Measurements from ENCODE around the gene EXOSC1.
"Not testable (repeated sequence)": the region's sequence is repeated elsewhere in the genome, so short reads cannot be mapped to it uniquely, and the experiment has no call there.

GRCh38 chr10:97479410-97479809 lies 33.6 kb upstream of the EXOSC1 start:
- TF ChIP-seq, protein P1, sequence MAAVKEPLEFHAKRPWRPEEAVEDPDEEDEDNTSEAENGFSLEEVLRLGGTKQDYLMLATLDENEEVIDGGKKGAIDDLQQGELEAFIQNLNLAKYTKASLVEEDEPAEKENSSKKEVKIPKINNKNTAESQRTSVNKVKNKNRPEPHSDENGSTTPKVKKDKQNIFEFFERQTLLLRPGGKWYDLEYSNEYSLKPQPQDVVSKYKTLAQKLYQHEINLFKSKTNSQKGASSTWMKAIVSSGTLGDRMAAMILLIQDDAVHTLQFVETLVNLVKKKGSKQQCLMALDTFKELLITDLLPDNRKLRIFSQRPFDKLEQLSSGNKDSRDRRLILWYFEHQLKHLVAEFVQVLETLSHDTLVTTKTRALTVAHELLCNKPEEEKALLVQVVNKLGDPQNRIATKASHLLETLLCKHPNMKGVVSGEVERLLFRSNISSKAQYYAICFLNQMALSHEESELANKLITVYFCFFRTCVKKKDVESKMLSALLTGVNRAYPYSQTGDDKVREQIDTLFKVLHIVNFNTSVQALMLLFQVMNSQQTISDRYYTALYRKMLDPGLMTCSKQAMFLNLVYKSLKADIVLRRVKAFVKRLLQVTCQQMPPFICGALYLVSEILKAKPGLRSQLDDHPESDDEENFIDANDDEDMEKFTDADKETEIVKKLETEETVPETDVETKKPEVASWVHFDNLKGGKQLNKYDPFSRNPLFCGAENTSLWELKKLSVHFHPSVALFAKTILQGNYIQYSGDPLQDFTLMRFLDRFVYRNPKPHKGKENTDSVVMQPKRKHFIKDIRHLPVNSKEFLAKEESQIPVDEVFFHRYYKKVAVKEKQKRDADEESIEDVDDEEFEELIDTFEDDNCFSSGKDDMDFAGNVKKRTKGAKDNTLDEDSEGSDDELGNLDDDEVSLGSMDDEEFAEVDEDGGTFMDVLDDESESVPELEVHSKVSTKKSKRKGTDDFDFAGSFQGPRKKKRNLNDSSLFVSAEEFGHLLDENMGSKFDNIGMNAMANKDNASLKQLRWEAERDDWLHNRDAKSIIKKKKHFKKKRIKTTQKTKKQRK (IDR thresholded peaks at IDR 0.05; ENCODE audit: low read length), result not testable (repeated sequence)
- not testable (repeated sequence) for TF ChIP-seq HDAC2 (CRISPR knock-in tag; IDR thresholded peaks at IDR 0.05); SAFB2 (CRISPR knock-in tag; IDR thresholded peaks at IDR 0.05; ENCODE audit: borderline replicate concordance, low read depth)

Data from HepG2 (cell line).